A549 (cell line): ENCODE results near the gene GRK1. TPM values are rescaled to one million over a fixed set of nuclear protein-coding genes. Genes with fewer than 3 reads are reported as not detected.

ENCODE experiments used
- ATAC-seq, 2 experiments: fragments of 200-7000 bp in 1 of 2; fragments of >200 bp in 1 of 2; cut with Nextera tagmentation in 1 of 2; cut with Tn5 transposase in 1 of 2; 3 replicates each; pipeline versions ENCODE4 v1.8.0 to v1.9.1; 2018 to 2020; ENCODE audit warnings: mild to moderate bottlenecking in 1 of 2, moderate library complexity in 1 of 2
- CTCF ChIA-PET: fragments of 300-600 bp; sonication (Branson Sonifier 250); formaldehyde crosslinking; extraction: SDS; loops from one replicate; lab custom pipeline; 2021; ENCODE audit warnings: antibody characterized with exemption, inconsistent platforms; lab: Yijun Ruan, JAX
- POLR2A ChIA-PET: fragments of 350-600 bp; formaldehyde crosslinking; extraction: SDS; loops from one replicate; lab custom pipeline; 2021; ENCODE audit warnings: antibody characterized with exemption, inconsistent platforms; lab: Yijun Ruan, JAX
- DNase-seq, 2 experiments: peaks; one replicate each; pipeline versions ENCODE4 v3.0.0 to v3.0.0-alpha.2; 2011 to 2016; ENCODE audit warnings: low read depth in 1 of 2, low spot score in 1 of 2
- FAIRE-seq: peaks from 2 replicates; lab custom pipeline; 2011; peaks lifted over from hg19 to GRCh38; lab: Jason Lieb, UNC
- H3K27ac ChIP-seq, 2 experiments: fragments of >200 bp; sonication (Bioruptor Twin); formaldehyde crosslinking; 3 replicates each; pipeline ENCODE4 v1.5.1; 2016 to 2017
- H3K4me1 ChIP-seq: fragments of >200 bp; sonication (Bioruptor Twin); formaldehyde crosslinking; 3 replicates; pipeline ENCODE4 v1.6.1; 2016
- H3K4me2 ChIP-seq: fragments of >200 bp; sonication (Bioruptor Twin); formaldehyde crosslinking; 3 replicates; pipeline ENCODE4 v1.6.1; 2016
- H3K4me3 ChIP-seq: fragments of >200 bp; sonication (Bioruptor Twin); formaldehyde crosslinking; 3 replicates; pipeline ENCODE4 v1.5.1; 2016
- H3K9me3 ChIP-seq: fragments of >200 bp; sonication (Bioruptor Twin); formaldehyde crosslinking; 3 replicates; pipeline ENCODE4 v1.6.1; 2016
- ATOH8 ChIP-seq: fragments of 250-450 bp; sonication (Bioruptor Pico); IDR thresholded peaks from 2 replicates; pipeline ENCODE4 v1.5.0; 2020; ENCODE audit warnings: low read depth, mild to moderate bottlenecking, moderate library complexity
- CHD2 ChIP-seq: fragments of 150-350 bp; IDR thresholded peaks from 2 replicates; pipeline ENCODE4 v1.6.1; 2014; ENCODE audit warnings: low read length; ENCODE audit not compliant: partially characterized antibody
- CHD4 ChIP-seq: fragments of 200-600 bp; sonication (generic); IDR thresholded peaks from 2 replicates; pipeline ENCODE4 v1.6.1; 2016; ENCODE audit warnings: antibody characterized with exemption, mild to moderate bottlenecking, borderline replicate concordance
- E2F6 ChIP-seq: IDR thresholded peaks from 2 replicates; pipeline ENCODE4 v1.6.1; 2012; ENCODE audit warnings: low read depth, borderline replicate concordance
- ELK1 ChIP-seq: fragments of 150-350 bp; IDR thresholded peaks from 2 replicates; pipeline ENCODE4 v1.6.1; 2014; ENCODE audit warnings: low read depth, mild to moderate bottlenecking, low read length
- HES2 ChIP-seq: fragments of >200 bp; sonication (Bioruptor Twin); formaldehyde crosslinking; IDR thresholded peaks from 2 replicates; pipeline ENCODE4 v1.6.1; 2016
- HOXB13 ChIP-seq: fragments of 250-450 bp; sonication (Bioruptor Pico); IDR thresholded peaks from 2 replicates; pipeline ENCODE4 v1.5.0; 2020; ENCODE audit warnings: low read depth, mild to moderate bottlenecking, moderate library complexity
- NPAS2 ChIP-seq: fragments of 250-450 bp; sonication (Bioruptor Pico); IDR thresholded peaks from 2 replicates; pipeline ENCODE4 v1.8.0; 2022; ENCODE audit warnings: mild to moderate bottlenecking, moderate library complexity, borderline replicate concordance
- PBX3 ChIP-seq: IDR thresholded peaks from 2 replicates; pipeline ENCODE4 v1.6.1; 2012
- POLR2A ChIP-seq: IDR thresholded peaks from 2 replicates; pipeline ENCODE4 v1.6.1; 2012; ENCODE audit warnings: mild to moderate bottlenecking, low read length
- RFX5 ChIP-seq: fragments of 450-650 bp; IDR thresholded peaks from 2 replicates; pipeline ENCODE4 v1.7.1; 2014; ENCODE audit warnings: antibody characterized with exemption, mild to moderate bottlenecking, moderate library complexity
- SREBF2 ChIP-seq: fragments of 450-650 bp; IDR thresholded peaks from 2 replicates; pipeline ENCODE4 v1.6.1; 2014; ENCODE audit warnings: mild to moderate bottlenecking, moderate library complexity
- WGBS: methylation state at CpG from one replicate; pipeline ENCODE4 v1.1.6; 2017; ENCODE audit errors: missing lambda C conversion rate; 5-methylcytosine and 5-hydroxymethylcytosine counted together
- polyA plus RNA-seq, 4 experiments: library from polyadenylated mRNA; depleted of rRNA in 3 of 4; stranded (reverse); fragments of >200 nt; fragmentation: RNase III in 1 of 4; extraction: RNeasy Plus Mini Kit Qiagen cat#74134 plus additional on column Dnase treatment in 1 of 4; gene quantifications; 2 replicates in 3 of 4; 3 replicates in 1 of 4; pipeline ENCODE4 v1.2.3, GENCODE V29; 2011 to 2017

The GRK1 gene
- polyA plus RNA-seq, 2 of the 4 experiments (the other 2 are of a cell fraction) = not detected

GRCh38 chr13:113731192-113732175 lies 64.5 kb downstream of the GRK1 start:
- FAIRE-seq = no peak
- Histone ChIP-seq H3K4me2 (no peak overlapping the region), H3K27ac (no peak overlapping the region), H3K4me3 (no peak overlapping the region)
- CTCF ChIA-PET = interaction anchor here (0.7 to 1.1 kb wide), 3 partner anchors 10 to 25 kb away, joined by 3 to 4 read pairs (median 3); no protein-coding TSS in a partner anchor
- TF ChIP-seq POLR2A (no peak), E2F6 (no peak), ELK1 (no peak), HES2 (no peak), ATOH8 (CRISPR knock-in tag) (no peak), SREBF2 (no peak)
- TF ChIP-seq, all 56 proteins: peak for 0
- ATAC-seq (peak; percentile 15 to 38; a peak in 2 of 6 replicates), DNase-seq (no peak)
- 42% methylated on average over 15 of the region's 32 CpGs for WGBS
- Histone ChIP-seq H3K4me1 (no peaks in the 10 kb centered on the region), H3K9me3 (peaks cover 6% of the 10 kb centered on the region)
- POLR2A ChIA-PET = no interaction called here

GRCh38 chr13:113732176-113732960 lies 65.3 kb downstream of the GRK1 start:
- CTCF ChIA-PET = interaction anchor here (1.0 to 1.1 kb wide), 2 partner anchors 9 to 12 kb away, joined by 3 to 4 read pairs; no protein-coding TSS in a partner anchor
- Histone ChIP-seq H3K9me3 (no peaks in the 10 kb centered on the region), H3K27ac (no peak overlapping the region), H3K4me3 (no peak overlapping the region), H3K4me2 (no peak overlapping the region), H3K4me1 (no peaks in the 10 kb centered on the region)
- FAIRE-seq = no peak
- no peak for TF ChIP-seq HOXB13 (CRISPR knock-in tag)
- TF ChIP-seq CHD4 = no peak
- TF ChIP-seq SREBF2 = no peak
- TF ChIP-seq CHD2 = no peak
- TF ChIP-seq RFX5 = no peak
- no peak for TF ChIP-seq PBX3
- TF ChIP-seq ELK1 = no peak
- no peak for TF ChIP-seq NPAS2 (CRISPR knock-in tag)
- no peak for DNase-seq
- WGBS = 36% methylated on average over 6 of the region's 29 CpGs
- ATAC-seq = no peak
- POLR2A ChIA-PET = no interaction called here
